HG03442 (cell line): ENCODE results near the gene C1orf198.

ENCODE experiments used
- ATAC-seq: cut with Tn5 transposase; IDR thresholded peaks from one replicate; pipeline ENCODE4 v1.9.1; 2021; ENCODE audit warnings: mild to moderate bottlenecking, moderate library complexity; ENCODE audit not compliant: unreplicated experiment

The C1orf198 gene

DNA sequence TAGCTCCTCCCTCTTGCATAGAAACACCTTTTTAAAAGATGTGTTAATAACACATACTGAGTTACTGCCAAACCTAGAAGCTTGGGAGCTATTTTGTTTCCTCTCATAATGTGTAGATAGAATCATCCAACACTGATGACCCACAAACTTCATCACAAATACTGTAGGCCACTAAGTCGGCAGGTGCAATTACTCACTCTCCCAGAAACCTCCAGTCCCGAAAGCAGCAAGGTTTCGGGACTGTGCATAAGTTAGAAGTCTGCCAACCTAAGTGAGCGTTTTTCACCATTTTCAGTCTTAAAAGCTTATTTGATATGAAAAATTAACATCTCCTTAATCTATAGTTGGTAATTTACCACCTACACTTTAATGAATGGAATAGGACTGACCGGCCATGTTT, 32.0 kb downstream of the C1orf198 start:
- ATAC-seq: no peak

DNA sequence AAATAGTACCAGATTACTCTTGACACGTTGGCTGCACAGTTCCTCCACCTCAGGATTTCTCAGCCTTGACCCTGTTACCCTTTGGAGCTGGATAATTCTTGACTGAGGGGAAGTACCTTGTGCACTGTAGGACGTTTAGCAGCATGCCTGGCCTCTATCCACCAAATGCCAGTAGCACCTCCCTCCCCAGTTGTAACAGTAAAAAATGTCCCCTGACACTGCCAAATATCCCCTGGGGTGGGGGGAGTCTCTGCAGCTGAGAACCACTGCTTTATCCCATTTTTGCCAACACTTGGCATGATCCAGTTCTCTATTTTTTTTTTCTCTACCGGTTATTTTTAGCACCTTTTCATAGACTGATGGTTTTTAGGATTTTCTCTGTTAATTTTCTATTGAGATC, 34.0 kb downstream of the C1orf198 start:
- no peak for ATAC-seq

DNA sequence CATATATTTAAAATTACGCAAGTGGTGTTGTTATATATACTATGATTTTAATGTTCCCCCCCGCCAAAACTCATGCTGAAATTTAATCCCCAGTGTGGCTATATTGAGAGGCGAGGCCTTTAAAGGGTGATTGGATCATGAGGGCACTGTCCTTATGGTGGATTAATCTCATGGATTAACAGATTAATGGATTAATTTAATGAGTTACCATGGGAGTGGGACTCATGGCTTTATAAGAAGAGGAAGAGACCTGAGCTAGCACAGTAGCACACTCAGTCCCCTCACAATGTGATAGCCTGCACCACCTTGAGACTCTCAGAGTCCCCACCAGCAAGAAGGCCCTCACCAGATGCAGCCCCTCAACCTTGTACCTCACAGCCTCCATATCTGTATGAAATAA, 34.8 kb downstream of the C1orf198 start:
- ATAC-seq: no peak

DNA sequence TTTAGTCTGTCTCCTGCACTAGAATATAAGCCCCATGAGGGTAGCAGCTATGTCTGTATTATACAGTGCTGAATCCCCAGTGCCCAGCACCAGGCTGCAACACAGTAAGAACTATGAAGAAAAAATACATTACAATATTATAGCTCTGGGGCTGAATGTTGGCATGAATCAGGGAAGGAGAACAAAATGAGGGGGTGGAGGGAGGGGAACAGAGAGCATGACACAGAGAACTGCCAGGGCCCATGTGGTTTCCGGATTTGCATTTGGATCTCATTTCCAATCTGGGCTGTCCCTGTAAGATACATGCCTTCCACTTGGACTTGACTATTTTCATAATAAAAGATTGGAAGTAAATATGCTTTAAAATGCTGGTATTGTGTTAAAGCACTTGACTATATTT, 35.8 kb downstream of the C1orf198 start:
- ATAC-seq: no peak

DNA sequence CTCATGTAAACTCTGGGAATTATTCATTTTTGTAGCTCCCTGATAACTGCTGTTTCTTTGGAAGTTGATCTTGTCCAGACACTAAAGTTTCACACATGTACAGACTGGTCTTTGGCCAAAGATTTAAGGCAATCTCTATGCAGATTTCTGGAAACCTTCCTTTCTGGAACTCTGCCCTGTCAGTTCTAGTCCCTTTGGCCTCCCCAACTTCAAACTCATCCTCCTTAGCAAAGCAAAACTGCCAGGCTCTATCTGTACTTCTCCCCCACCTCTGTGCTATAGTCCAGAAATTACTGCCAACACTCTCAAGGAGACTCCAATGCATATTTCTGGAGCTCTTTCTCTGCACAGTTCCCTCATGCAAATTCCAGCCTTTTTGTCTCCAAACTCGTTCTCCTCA, 36.5 kb downstream of the C1orf198 start:
- ATAC-seq: no peak

DNA sequence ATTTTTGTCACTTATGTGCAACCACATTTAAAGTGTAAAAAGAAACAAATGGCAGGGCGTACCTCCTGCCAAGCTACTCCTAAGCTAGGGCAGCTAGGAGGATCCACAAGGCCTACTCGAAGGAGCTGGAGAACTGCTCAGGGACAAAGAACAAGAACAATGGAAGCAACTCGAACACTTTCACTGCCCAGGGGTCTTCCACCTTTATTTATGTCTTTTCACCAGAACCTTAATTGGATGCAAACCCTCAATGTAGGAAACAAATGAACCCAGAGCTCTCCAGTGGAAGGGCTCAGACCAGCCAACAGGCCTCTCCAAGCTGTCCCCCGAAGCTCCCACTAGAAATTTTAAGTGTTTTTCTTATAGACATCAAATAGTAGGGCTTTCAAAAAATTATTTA, 39.9 kb downstream of the C1orf198 start:
- no peak for ATAC-seq

DNA sequence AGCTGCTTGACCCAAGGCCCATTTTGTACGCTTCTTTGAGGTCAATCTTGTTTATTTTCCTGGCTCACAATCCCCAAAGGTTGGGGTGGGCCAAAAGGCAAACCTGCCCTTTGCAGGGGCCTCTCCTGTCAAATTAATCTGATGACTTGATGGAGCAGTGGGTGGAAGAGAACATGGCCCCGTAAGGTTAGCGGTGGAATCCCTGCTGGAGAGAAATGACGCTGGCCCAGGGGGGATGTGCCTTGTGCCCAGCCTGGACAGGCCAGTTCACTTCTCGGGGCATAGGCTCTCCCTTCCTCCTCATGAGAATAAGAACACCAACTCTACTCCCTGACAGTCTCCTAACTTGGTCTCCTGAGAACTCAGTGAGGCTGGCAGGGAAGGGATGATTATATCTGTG, 40.5 kb downstream of the C1orf198 start:
- no peak for ATAC-seq

DNA sequence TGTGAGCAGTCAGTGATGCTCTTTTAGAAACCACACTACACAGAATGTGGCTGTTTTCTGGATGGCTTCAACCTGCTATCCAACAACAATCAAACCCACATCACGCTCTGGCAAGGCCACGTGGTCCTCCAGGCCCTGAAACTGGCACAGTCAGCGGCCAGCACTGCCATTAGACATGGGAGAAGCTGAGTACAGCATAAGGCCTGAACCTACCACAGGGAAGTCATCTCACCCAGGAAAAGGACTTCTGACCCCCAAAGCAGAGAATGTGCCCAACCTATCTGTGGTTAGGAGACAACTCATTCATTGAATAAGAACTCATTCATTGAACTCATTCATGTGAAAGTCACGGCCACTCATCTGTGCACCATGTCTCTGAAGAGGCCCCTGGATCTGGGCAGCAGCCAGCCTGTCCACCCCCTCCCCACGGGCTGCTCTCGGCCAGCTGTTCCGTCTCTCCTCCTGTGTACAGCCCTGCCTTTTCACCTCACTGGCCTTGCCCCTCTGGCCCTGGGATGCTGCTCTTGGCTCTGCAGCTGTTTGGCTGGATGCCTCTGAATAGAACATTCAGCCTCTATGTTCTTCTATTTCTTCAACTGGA, 41.1 kb downstream of the C1orf198 start:
- no peak for ATAC-seq

DNA sequence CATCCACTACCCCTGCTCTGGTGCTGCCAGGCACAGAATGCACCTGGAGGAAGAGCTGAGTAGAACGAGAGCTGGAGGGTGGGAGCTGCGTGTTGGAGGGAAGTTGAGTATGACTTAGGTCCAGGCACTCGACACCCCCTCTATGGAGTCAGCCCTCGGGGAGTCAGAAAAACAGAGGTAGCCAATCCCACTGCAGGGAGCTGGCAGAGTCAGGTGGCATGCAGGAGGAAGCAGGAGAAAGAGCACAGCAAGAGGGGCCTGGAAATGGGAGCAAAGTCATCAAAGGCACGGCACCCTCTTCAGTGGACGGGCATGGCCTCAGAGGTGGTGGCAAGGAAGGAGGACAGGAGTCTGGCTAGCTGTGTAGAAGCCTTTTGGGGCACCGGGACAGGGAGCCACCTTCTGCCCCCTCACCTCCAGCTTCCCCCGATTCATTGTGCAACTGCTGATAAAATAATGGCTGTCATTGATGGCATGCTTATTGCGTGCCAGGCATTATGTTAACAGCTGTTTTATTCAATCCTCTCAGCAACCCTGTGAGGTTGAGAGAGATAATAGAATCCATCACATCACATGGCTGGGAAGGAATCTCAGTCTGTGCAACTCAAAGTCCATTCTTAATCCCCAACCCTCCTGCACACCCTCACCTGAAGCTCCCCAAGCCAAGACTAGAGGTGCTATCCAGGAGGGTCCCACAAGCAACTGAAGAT, 42.0 kb downstream of the C1orf198 start:
- no peak for ATAC-seq

DNA sequence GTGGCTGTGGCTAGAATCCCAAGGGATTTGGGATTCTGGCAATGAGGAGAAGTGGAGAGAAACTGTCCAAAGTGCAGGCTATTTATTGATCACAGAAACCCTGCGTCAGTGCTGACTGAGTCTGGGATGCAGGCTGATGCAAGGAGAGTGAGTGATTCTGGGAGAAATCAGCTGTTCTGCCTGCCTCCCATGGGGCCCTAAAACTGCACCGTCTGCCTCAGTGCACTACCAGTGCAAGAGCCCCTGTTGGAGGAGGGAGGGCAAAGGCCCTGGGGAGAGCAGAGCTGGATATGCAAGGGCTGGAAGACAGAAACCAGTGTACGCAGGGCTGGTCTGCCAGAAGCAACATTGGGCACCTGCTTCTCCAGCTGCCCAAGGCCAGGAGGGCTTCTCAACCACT, 42.6 kb downstream of the C1orf198 start:
- ATAC-seq: no peak

DNA sequence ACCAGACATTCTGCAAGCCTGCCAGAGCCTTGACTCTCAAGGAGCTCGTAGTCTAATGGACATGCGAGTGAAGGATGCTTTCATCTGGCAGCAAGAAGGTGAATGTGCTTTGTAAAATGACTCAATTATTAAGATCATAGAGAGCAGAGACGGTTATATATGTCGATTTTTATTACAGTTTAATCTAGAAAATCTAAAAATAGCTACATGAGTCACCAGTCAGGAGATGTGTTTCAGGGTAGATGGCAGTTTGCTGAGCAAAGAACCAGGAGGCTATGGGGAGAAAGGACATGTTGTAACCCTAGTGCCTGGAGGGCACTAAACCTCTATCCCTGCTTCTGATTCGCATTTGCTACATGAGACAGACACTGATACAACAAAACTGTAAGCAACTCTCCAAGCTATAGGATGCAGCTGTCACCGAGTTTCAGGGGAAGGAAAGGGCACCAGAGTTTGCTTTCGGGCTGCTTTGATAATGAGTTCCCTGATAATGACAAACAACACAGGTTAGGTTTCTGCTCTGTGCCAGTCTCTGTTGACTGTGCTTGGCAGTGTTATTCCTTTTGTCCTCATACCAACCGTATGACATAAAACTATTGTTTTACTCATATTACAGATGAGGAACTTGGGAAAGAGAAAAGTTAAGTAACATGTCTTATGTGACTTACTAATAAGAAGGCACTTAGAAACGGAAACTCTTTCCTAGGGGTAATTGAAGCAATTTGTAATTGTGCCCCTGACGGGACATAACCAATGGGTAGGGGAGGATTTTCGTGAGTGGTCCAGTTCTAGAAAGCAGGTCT, 43.2 kb downstream of the C1orf198 start:
- no peak for ATAC-seq

DNA sequence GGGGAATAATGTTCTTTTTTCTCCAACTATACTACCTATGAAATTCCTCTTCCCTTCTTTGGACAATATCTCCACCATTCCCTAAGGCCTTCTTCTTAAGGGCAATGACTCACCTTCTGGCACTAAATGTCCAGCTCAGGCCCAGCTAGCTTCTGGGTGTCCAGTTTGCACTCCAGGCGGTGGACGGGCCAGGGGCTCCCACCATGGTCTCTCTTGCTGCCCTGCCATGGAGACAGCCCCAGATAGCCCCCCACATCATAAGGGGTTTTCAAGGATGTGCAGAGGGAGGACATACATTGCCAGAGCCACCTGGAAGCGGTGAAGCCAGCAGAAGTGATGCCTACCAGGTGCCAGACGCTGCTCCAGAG, 43.8 kb downstream of the C1orf198 start:
- no peak for ATAC-seq

DNA sequence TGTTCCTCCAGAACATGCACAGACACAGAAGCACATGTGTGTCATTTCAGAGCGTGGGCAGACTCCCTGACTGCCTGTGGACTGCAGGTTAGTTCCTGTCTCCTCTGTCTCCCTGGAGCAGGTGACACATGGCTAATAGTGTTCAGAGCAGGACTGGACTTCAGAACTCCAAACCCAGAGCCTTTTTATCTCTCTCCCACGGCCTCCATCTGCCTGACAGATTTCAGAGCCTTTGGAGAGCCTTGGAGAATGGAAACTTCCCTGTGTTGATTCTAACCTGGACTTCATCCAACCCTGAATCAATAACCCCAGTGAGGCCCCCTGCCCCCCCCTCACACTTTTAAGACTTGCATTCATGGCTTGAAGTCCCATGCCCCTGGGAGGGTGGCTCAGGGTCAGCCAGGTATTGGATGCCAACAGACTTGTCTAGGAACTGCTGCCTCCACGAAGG, 44.4 kb downstream of the C1orf198 start:
- ATAC-seq: no peak

DNA sequence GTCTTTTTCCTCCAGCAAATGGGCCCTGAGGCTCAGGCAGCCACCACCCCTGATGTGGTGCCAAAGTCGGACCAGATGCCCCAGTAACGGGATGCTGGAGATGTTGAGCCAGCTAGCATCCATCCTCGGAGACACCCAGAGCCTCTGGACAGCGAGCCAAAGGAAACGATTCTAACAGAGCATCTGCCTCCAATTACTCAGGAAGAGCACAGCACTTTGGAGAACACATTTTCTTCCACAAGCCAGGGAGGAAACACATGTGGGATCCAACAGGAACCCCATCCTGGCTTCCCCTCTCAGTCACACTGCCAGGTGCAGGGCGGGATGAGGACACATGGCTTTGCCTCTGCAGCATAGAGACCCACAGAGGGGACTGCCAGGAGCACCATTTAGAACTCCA, 44.9 kb downstream of the C1orf198 start:
- ATAC-seq: no peak

DNA sequence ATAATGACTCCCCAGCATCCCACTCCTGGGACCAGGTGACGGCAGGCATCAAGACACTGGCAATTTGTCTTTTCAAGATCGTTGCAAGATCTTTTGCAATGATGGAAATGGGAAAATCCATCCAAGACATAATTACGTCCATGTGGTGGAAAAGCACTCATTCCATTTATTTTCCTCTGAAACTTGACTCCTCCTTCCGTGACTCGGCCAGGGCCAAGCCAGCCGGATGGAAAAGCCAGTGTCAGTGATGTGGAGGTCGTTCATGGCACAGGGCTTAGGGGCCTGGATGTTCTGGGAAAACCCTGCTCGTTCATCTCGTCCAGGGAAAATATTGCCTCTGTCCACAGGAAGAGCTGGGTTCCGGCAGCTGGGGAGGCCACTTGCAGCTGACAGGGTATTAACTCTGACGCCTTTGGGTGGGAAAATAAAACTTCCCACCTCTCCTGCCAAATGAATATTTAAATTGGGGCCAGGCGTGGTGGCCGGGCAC, 46.2 kb downstream of the C1orf198 start:
- ATAC-seq: no peak

DNA sequence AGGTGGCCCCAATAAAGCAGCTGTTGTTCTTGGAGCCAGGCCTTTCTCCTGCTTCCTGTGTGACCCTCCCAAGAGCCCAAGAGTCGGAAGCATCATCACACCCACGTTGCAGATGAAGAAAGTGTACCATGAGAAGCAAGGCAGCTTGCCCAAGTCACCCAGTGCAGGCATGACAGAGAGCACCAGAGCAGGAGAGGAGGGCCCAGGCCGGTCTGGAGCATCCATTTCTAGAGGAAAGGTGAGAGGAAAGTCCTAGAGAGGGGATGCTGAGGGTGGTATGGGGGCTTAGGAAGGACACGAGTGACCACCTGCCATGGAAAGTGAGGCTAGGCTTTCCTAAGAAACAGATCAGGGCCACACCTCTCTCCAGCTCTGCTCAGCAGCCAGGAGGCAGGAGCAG, 47.0 kb downstream of the C1orf198 start:
- ATAC-seq: no peak

DNA sequence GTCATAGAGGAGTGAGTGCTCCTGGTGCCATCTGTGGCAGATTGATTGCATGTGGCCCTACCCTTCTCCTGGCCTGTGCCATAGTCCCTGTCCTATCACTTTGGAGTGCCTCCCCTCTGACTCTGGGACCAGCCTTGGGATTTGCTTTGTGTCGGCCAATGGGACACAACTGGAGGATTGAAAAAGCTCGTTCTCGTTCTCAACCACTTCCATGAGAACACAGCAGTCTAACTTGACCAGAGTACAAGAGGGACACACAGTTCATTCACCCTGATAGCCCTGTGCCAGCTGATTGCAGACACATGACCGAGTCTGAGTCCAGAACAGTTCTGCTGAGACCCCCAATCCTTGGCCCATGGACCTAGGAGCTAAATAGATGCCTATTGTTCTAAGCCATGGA, 47.8 kb downstream of the C1orf198 start:
- no peak for ATAC-seq

DNA sequence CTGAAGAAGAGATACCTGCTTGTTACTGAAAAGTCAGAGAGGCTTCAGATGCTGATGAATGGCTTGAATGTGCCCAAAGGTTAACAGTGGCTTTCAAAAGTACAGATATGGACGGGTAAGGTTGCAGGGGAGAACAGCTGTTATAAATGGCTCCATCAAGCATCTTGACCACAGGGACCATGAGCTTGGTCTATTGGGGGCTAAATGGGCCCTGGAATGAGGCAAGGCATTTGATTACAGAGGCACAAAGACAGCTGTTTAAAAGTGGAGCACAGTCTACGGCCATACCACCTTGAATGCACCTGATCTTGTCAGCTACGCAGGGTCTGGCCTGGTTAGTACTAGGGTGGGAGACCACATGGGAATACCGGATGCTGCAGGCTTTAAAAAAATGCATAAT, 48.3 kb downstream of the C1orf198 start:
- no peak for ATAC-seq

DNA sequence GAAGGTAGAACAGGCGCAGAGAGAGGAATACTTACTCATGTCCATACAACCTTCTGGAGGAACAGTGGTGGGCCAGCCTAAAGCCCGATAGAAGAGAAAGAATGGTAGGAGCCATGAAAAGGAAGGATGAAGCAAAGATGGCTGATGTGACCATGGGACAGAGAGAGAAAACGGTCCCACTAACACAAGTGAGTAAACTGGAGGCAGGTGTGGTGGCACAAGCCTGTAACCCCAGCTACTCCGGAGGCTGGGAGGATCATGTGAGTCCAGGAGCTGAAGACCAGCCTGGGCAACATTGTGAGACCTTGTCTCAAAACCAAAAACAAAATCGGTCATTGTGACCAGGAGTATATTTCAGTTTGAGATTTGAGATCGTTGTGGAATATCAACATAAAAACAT, 49.4 kb downstream of the C1orf198 start:
- ATAC-seq: no peak

DNA sequence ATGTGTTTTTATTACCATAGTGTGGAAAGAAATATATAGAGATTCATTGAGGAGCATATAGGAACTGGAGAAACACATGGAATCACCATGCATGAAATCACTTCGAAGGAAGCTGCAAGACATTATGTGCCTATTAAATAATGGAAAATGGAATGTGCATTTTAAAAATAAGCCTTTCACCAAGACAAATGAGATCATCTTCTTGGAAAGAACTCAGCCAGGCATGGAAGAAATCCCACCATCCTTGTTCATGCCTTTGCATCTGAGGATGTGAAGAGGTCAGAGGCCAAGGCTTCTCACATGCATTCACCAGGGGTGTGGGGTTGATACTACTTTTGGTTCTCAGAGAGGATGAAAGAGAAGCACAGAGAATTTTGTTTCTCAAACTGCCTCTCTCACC, 50.0 kb downstream of the C1orf198 start:
- ATAC-seq: no peak

DNA sequence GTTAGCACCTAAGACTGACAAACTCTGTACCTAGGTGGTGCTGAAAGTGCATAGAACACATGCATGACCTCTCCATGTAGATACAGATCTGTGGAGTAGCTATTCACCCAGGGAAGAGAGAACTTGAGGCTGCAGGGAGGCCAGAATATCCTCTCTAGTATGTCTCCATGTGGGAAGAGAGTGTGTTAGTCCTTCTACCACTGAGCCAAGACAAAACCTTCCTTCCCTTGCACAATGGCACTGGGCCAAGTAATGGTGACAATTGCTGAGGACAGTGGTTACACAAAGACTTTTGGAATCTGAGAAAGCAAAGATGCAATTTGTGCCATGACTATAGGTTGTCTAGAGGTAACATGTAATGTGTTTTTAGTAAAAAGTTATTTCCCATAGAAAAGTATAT, 52.3 kb downstream of the C1orf198 start:
- ATAC-seq: no peak
